Measurements from ENCODE around the gene TYW3. TPM values are rescaled to one million over a fixed set of nuclear protein-coding genes. Genes with fewer than 3 reads are reported as not detected.

Gene TYW3
- total and polyA plus RNA-seq, 2 of the 13 experiments (the other 11 are each of a cell fraction or from before 2014, with no cell fraction given), result 17.6 to 45.8 TPM

- BruUV-seq (replicated peaks), result no TSS peak
- no peak for ATAC-seq
- no peak overlapping the region for H2AFZ ChIP-seq (ENCODE audit: low read length)
- 0 out of 2 replicates have a peak overlapping the region, but pooled peaks have one; percentile 15 for H3K4me2 ChIP-seq (ENCODE audit: low read depth, low read length)
- H3K27me3 ChIP-seq (ENCODE audit: control insufficient read depth in 1 of 2, insufficient read depth in 2 of 2, low read length in 2 of 2), result no peaks in the 10 kb centered on the region; a peak in 1 of 5 replicates
- no peak overlapping the region for H3K27ac ChIP-seq (ENCODE audit: extremely low read length, insufficient read depth, low read length)
- H3K79me2 ChIP-seq (ENCODE audit: insufficient read depth, low read length), result peaks cover 48% of the 10 kb centered on the region
- H3K4me1 ChIP-seq (ENCODE audit: insufficient read depth, low read length), result peaks cover 38% of the 10 kb centered on the region
- POLR2A ChIA-PET, result no interaction called here
- peaks cover 9 to 33% of the 10 kb centered on the region in 2 experiments for H3K36me3 ChIP-seq (replicated peaks in 1 of 2; ENCODE audit: control insufficient read depth in 1 of 2, insufficient read depth in 2 of 2, low read length in 2 of 2)
- in situ Hi-C loops (cut with HindIII; ENCODE audit: extremely low pct_ligation_motif_present, low pct_unique_long_range_greater_than_20kb), result no loop called here
- CTCF ChIA-PET (ENCODE audit: low intra/inter-chr PET ratio, low total read pairs), result no interaction called here
- no peak for DNase-seq (ENCODE audit: low spot score)
- TF ChIP-seq FOXP1 (IDR thresholded peaks at IDR 0.05) (no peak), FOXP1 (CRISPR knock-in tag; IDR thresholded peaks at IDR 0.05) (no peak), KMT2B (CRISPR knock-in tag; IDR thresholded peaks at IDR 0.05) (no peak), CEBPZ (IDR thresholded peaks at IDR 0.05; ENCODE audit: low read length) (no peak), POLR2A (IDR thresholded peaks at IDR 0.05; ENCODE audit: insufficient read depth in 1 of 2, low read depth in 2 of 2, low read length in 2 of 2) (no peak), TFAP4 (IDR thresholded peaks at IDR 0.05; ENCODE audit: borderline replicate concordance, low read depth) (no peak)
- 88% methylated on average over 3 of the region's 3 CpGs for WGBS (ENCODE audit: low lambda C conversion rate)
- H3K9me3 ChIP-seq (ENCODE audit: low read length), result peaks cover 19% of the 10 kb centered on the region
- H4K20me1 ChIP-seq (ENCODE audit: insufficient read depth, low read length), result no peaks in the 10 kb centered on the region; the same call in 1 of the 2 replicates
- H3K4me3 ChIP-seq (replicated peaks in 1 of 3; ENCODE audit: insufficient read depth in 1 of 3, low read depth in 2 of 3, low read length in 3 of 3), result no peak overlapping the region
- intact Hi-C loops (cut with micrococcal nuclease; ENCODE audit: unreplicated experiment), result no loop called here
- H3K9ac ChIP-seq (ENCODE audit: insufficient read depth, low read depth, low read length), result no peak overlapping the region
- no peak for FAIRE-seq
These were observed 4.2 kb upstream of the TYW3 start for GRCh38 chr1:74728736-74729135.

Data from HepG2 (cell line).